Neural cell (in vitro differentiated cells): ENCODE results near the gene RFTN1. TPM values are rescaled to one million over a fixed set of nuclear protein-coding genes. Genes with fewer than 3 reads are reported as not detected.

Source experiments
- H2AFZ ChIP-seq: fragments of 200-600, 300-800 bp; sonication (generic), shearing (Covaris generic); 2 replicates; pipeline ENCODE4 v1.6.0; 2014; ENCODE audit warnings: low read depth, mild to moderate bottlenecking, antibody characterized with exemption, low read length, moderate library complexity
- H3F3A ChIP-seq: fragments of 200-600 bp; shearing (Covaris generic); 2 replicates; pipeline ENCODE4 v1.6.1; 2016; ENCODE audit warnings: mild to moderate bottlenecking, moderate library complexity, mixed read lengths, antibody characterized with exemption, low read length; ENCODE audit not compliant: insufficient read depth, poor library complexity, severe bottlenecking
- H3K27ac ChIP-seq: fragments of 200-600, 300-800 bp; sonication (generic), shearing (Covaris generic); 2 replicates; pipeline ENCODE4 v1.5.1; 2014; ENCODE audit warnings: mild to moderate bottlenecking, low read length, moderate library complexity
- H3K27me3 ChIP-seq: fragments of 300-800, 200-600 bp; sonication (generic), shearing (Covaris generic); 2 replicates; pipeline ENCODE4 v1.6.0; 2014; ENCODE audit warnings: mild to moderate bottlenecking, low read depth, low read length, moderate library complexity; ENCODE audit not compliant: insufficient read depth
- H3K36me3 ChIP-seq: fragments of 300-800, 200-600 bp; sonication (generic), shearing (Covaris generic); 2 replicates; pipeline ENCODE4 v1.5.1; 2014; ENCODE audit warnings: mild to moderate bottlenecking, antibody characterized with exemption, low read length, moderate library complexity; ENCODE audit not compliant: insufficient read depth
- H3K4me2 ChIP-seq: fragments of 300-800, 200-600 bp; sonication (generic), shearing (Covaris generic); 2 replicates; pipeline ENCODE4 v1.6.0; 2014; ENCODE audit warnings: mild to moderate bottlenecking, low read length
- H3K4me3 ChIP-seq: fragments of 300-800, 200-600 bp; sonication (generic), shearing (Covaris generic); 2 replicates; pipeline ENCODE4 v1.5.1; 2014; ENCODE audit warnings: mild to moderate bottlenecking, low read length, moderate library complexity
- H3K79me2 ChIP-seq: fragments of 200-600 bp; shearing (Covaris generic); replicated peaks from 2 replicates; pipeline ENCODE4 v1.6.0; 2014; ENCODE audit warnings: mild to moderate bottlenecking, low read length, moderate library complexity; ENCODE audit not compliant: insufficient read depth
- H3K9ac ChIP-seq: fragments of 300-800, 200-600 bp; sonication (generic), shearing (Covaris generic); 2 replicates; pipeline ENCODE4 v1.6.1; 2016; ENCODE audit warnings: mild to moderate bottlenecking, low read length, mixed read lengths
- H3K9me2 ChIP-seq: fragments of 200-600 bp; shearing (Covaris generic); 2 replicates; pipeline ENCODE4 v1.6.1; 2016; ENCODE audit warnings: mild to moderate bottlenecking, low read length, mixed read lengths; ENCODE audit not compliant: insufficient read depth
- H3K9me3 ChIP-seq: fragments of 200-600, 300-800 bp; sonication (generic), shearing (Covaris generic); 2 replicates; pipeline ENCODE4 v1.6.1; 2016; ENCODE audit warnings: mild to moderate bottlenecking, mixed run types, low read length, moderate library complexity, mixed read lengths
- H4K20me1 ChIP-seq: fragments of 200-600 bp; shearing (Covaris generic); 2 replicates; pipeline ENCODE4 v1.6.1; 2016; ENCODE audit warnings: mild to moderate bottlenecking, mixed run types; ENCODE audit not compliant: insufficient read depth
- CTCF ChIP-seq: fragments of 450-650 bp; IDR thresholded peaks from 2 replicates; pipeline ENCODE4 v1.5.1; 2014; ENCODE audit warnings: antibody characterized with exemption, mild to moderate bottlenecking, moderate library complexity; ENCODE audit not compliant: poor library complexity, severe bottlenecking
- EP300 ChIP-seq: fragments of 450-650 bp; conservative IDR thresholded peaks from 2 replicates; pipeline ENCODE4 v1.6.1; 2014; ENCODE audit warnings: antibody characterized with exemption, mild to moderate bottlenecking, moderate library complexity; ENCODE audit not compliant: poor library complexity, severe bottlenecking
- EZH2 ChIP-seq: fragments of 200-600, 300-800 bp; shearing (Covaris generic), sonication (generic); IDR thresholded peaks from 2 replicates; pipeline ENCODE4 v1.6.1; 2014; ENCODE audit warnings: antibody characterized with exemption, low read length, borderline replicate concordance, mild to moderate bottlenecking; ENCODE audit not compliant: insufficient read depth, poor library complexity, severe bottlenecking
- MXI1 ChIP-seq: fragments of 450-650 bp; conservative IDR thresholded peaks from 2 replicates; pipeline ENCODE4 v1.6.1; 2014; ENCODE audit warnings: antibody characterized with exemption, mild to moderate bottlenecking; ENCODE audit not compliant: poor library complexity, severe bottlenecking
- POLR2AphosphoS5 ChIP-seq: IDR thresholded peaks from 2 replicates; pipeline ENCODE4 v1.6.1; 2012
- RAD21 ChIP-seq: fragments of 450-650 bp; conservative IDR thresholded peaks from 2 replicates; pipeline ENCODE4 v1.6.1; 2014; ENCODE audit warnings: antibody characterized with exemption, mild to moderate bottlenecking, moderate library complexity
- REST ChIP-seq: IDR thresholded peaks from 2 replicates; pipeline ENCODE4 v1.6.1; 2012; ENCODE audit warnings: borderline replicate concordance
- SMC3 ChIP-seq: fragments of 450-650 bp; conservative IDR thresholded peaks from 2 replicates; pipeline ENCODE4 v1.6.1; 2014; ENCODE audit warnings: antibody characterized with exemption, mild to moderate bottlenecking, moderate library complexity; ENCODE audit not compliant: poor library complexity
- TAF1 ChIP-seq: IDR thresholded peaks from 2 replicates; pipeline ENCODE4 v1.6.1; 2012; ENCODE audit warnings: low read depth
- polyA plus RNA-seq: library from polyadenylated mRNA; depleted of rRNA; stranded (reverse); fragments of >200 nt; gene quantifications from 2 replicates; pipeline ENCODE4 v1.2.3, GENCODE V29; 2014

The RFTN1 gene
- polyA plus RNA-seq, 1 donor from 2014 or later: 36.8 TPM

- no peaks in the 10 kb centered on the region for H3K9me2 ChIP-seq
- TF ChIP-seq EP300 (no peak), MXI1 (no peak)
- H3K4me3 ChIP-seq: no peak overlapping the region
- no peaks in the 10 kb centered on the region for H3K79me2 ChIP-seq
- no peaks in the 10 kb centered on the region for H3K9me3 ChIP-seq
- no peak overlapping the region for H3K9ac ChIP-seq
- H3K4me2 ChIP-seq: no peak overlapping the region
- H4K20me1 ChIP-seq: no peaks in the 10 kb centered on the region
- H3F3A ChIP-seq: no peaks in the 10 kb centered on the region
- H3K27me3 ChIP-seq: no peaks in the 10 kb centered on the region
- H2AFZ ChIP-seq: no peak overlapping the region
- H3K36me3 ChIP-seq: no peaks in the 10 kb centered on the region
- H3K27ac ChIP-seq: no peak overlapping the region
Observed at GRCh38 chr3:16475766-16476165, 37.7 kb downstream of the RFTN1 start.

- Histone ChIP-seq H3K27ac (no peak overlapping the region), H3K36me3 (no peaks in the 10 kb centered on the region), H3K79me2 (no peaks in the 10 kb centered on the region), H3K4me2 (no peak overlapping the region), H4K20me1 (no peaks in the 10 kb centered on the region), H3K9me3 (no peaks in the 10 kb centered on the region), H3F3A (no peaks in the 10 kb centered on the region), H3K9ac (no peak overlapping the region), H3K9me2 (no peaks in the 10 kb centered on the region), H2AFZ (no peak overlapping the region), H3K27me3 (no peaks in the 10 kb centered on the region), H3K4me3 (no peak overlapping the region)
- no peak for TF ChIP-seq REST
- TF ChIP-seq CTCF: no peak
- no peak for TF ChIP-seq EZH2
- no peak for TF ChIP-seq POLR2AphosphoS5
- TF ChIP-seq SMC3: no peak
- TF ChIP-seq TAF1: no peak
- TF ChIP-seq MXI1: no peak
Observed at GRCh38 chr3:16474920-16475319, 38.6 kb downstream of the RFTN1 start.

- no peak overlapping the region for H3K9ac ChIP-seq
- H3K27ac ChIP-seq: no peak overlapping the region
- no peaks in the 10 kb centered on the region for H3K36me3 ChIP-seq
- no peaks in the 10 kb centered on the region for H3F3A ChIP-seq
- no peaks in the 10 kb centered on the region for H3K79me2 ChIP-seq
- no peaks in the 10 kb centered on the region for H3K27me3 ChIP-seq
- TF ChIP-seq SMC3 (no peak), POLR2AphosphoS5 (no peak), REST (no peak), MXI1 (no peak), TAF1 (no peak), EP300 (no peak), CTCF (no peak), EZH2 (no peak), RAD21 (no peak)
- no peak overlapping the region for H3K4me3 ChIP-seq
- H3K4me2 ChIP-seq: no peak overlapping the region
- no peaks in the 10 kb centered on the region for H3K9me3 ChIP-seq
- H2AFZ ChIP-seq: no peak overlapping the region
- no peaks in the 10 kb centered on the region for H4K20me1 ChIP-seq
- H3K9me2 ChIP-seq: no peaks in the 10 kb centered on the region
Observed at GRCh38 chr3:16474216-16474615, 39.3 kb downstream of the RFTN1 start.
